Measurements from ENCODE around the gene ITGAD. TPM values are rescaled to one million over a fixed set of nuclear protein-coding genes. Genes with fewer than 3 reads are reported as not detected.

ITGAD gene
- total RNA-seq, 1 donor from 2014 or later, result not detected

DNA sequence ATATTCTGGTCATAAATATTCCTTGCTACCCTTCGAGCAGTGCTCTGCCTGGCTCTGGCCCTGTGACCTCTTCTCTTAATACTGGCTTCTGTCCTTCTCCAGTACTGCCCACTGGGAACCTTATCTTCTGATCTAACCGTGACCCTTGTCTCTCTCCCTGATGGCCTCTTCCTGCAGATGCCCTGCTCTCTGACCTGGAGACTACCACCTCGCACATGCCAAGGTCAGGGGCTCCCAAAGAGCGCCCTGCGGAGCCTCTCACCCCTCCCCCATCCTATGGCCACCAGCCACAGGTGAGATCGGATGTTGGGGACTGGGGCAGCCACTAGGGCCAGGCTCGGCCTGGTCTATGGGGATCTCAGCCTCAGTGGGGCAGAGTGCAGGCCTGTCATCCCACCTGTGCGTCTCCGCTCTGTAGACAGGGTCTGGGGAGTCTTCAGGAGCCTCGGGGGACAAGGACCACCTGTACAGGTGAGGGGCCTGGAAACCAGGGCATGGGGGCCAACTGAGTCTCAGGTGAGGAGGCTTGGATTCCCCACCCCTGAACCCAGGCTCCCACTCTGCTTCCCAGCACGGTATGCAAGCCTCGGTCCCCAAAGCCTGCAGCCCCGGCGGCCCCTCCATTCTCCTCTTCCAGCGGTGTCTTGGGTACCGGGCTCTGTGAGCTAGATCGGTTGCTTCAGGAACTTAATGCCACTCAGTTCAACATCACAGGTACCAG is 80.3 kb downstream of the ITGAD start:
- no peak for DNase-seq (ENCODE audit: extremely low read depth, low read depth, low spot score)

DNA sequence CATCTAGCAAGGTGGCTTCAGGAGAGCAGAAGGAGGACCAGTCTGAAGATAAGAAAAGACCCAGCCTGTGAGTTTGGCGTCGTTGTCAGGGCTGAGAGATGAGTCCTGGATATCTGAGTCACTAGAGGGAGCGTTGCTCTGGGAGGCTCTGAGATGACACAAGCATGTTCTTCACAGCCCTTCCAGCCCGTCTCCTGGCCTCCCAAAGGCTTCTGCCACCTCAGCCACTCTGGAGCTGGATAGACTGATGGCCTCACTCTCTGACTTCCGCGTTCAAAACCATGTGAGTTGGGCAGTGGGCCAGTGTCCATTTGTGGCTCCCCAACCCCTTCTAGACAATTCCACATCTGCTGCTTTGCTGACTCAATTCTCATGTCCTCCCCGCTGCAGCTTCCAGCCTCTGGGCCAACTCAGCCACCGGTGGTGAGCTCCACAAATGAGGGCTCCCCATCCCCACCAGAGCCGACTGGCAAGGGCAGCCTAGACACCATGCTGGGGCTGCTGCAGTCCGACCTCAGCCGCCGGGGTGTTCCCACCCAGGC is 81.1 kb downstream of the ITGAD start:
- DNase-seq (ENCODE audit: extremely low read depth, low read depth, low spot score), result no peak

DNA sequence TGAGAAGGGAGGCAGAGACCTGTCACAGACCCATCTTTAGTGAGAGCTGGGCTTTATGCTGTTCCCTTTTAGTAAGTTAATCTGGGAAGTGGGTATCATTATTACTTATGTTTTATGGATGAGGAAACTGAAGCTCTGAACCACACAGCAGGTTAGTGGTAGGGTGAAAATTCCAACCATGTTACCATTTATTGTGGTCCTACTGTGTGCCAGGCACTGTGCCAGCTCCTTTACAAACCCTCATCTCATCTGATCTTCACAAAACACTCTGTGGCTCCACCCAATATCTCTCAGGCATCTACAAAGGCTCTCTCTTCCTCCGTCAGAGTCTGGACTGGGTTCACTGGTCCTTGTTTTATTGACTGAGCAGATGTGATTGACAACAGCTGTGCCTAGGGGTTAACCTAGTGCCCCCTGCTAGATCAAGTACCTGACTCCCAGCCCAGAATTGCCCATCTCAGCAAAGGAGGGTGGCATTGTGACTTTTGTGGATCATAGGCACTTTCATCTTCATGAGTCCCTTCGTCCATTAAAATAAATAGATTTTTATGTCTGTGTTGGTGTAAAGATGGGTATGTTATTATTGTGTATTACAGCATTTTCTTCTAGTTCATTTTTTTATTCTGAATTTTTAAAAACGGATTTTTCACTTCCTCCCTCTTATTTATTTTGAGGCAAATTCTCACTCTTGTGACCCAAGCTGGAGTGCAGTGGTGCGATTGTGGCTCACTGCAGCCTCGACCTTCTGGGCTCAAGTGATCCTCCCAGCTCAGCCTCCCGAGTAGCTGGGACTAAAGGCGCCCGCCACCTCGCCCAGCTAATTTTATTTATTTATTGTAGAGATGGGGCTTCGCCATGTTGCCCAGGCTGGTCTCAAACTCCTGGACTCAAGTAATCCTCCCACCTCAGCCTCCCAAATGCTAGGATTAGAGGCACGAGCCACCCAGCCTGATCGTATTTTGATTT is 81.9 kb downstream of the ITGAD start:
- no peak for DNase-seq (ENCODE audit: extremely low read depth, low read depth, low spot score)

DNA sequence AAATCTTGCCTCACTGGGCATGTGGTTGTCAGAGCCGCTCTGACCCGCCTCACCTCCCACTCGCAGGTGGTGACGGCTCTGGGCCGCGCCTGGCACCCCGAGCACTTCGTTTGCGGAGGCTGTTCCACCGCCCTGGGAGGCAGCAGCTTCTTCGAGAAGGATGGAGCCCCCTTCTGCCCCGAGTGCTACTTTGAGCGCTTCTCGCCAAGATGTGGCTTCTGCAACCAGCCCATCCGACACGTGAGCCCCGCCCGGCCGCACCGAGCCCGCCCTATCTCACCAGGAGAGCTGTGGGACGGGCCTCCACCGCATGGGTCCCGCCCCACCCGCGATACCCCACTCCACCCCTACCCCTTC is 82.8 kb downstream of the ITGAD start:
- no peak for DNase-seq (ENCODE audit: extremely low read depth, low read depth, low spot score)

Other genes starting within 250 kb of the ITGAD start
- 0.10 TPM in 1 of 2 replicates, not detected in the other for gene PRSS36, start 243.3 kb upstream of the ITGAD start, total RNA-seq
- 66.1 and 107 TPM in 2 replicates for gene FUS, start 213.2 kb upstream of the ITGAD start, total RNA-seq
- gene PYCARD, start 190.6 kb upstream of the ITGAD start, total RNA-seq, result 32.2 and 33.1 TPM in 2 replicates
- not detected in 2 replicates for gene TRIM72, start 179.2 kb upstream of the ITGAD start, total RNA-seq
- not detected in 2 replicates for gene PYDC1, start 176.2 kb upstream of the ITGAD start, total RNA-seq
- 0.10 and 0.12 TPM in 2 replicates for gene ITGAM, start 133.4 kb upstream of the ITGAD start, total RNA-seq
- gene ITGAX, start 38.2 kb upstream of the ITGAD start, total RNA-seq, result 0.23 and 0.63 TPM in 2 replicates
- gene COX6A2, start 35.0 kb downstream of the ITGAD start, total RNA-seq, result not detected in 2 replicates
- 0.05 and 1.7 TPM in 2 replicates for gene ZNF843, start 49.5 kb downstream of the ITGAD start, total RNA-seq
- gene ARMC5, start 66.2 kb downstream of the ITGAD start, total RNA-seq, result 20.1 and 21.4 TPM in 2 replicates
- gene TGFB1I1, start 78.8 kb downstream of the ITGAD start, total RNA-seq, result 136 and 143 TPM in 2 replicates
- not detected in 2 replicates for gene SLC5A2, start 89.8 kb downstream of the ITGAD start, total RNA-seq
- 38.2 and 62.0 TPM in 2 replicates for gene RUSF1, start 115.1 kb downstream of the ITGAD start, total RNA-seq
- not detected in 2 replicates for gene AHSP, start 134.6 kb downstream of the ITGAD start, total RNA-seq

All from glomerular endothelial cell (primary cell).